Fibroblast of skin of right biceps (primary cell): Measurements from ENCODE around the gene MPHOSPH6.
A peak's percentile ranks its signal among the peaks of the same experiment; 100 is the strongest.
"Not testable (repeated sequence)": the region's sequence is repeated elsewhere in the genome, so short reads cannot be mapped to it uniquely, and the experiment has no call there.

Experiments
- DNase-seq: peaks from one replicate; pipeline ENCODE4 v3.0.0-alpha.2; 2013

MPHOSPH6 gene

GRCh38 chr16:82167670-82168069, 2.4 kb downstream of the MPHOSPH6 start:
- no peak for DNase-seq

- no peak for DNase-seq
Measured at GRCh38 chr16:82160226-82160625, 9.8 kb downstream of the MPHOSPH6 start.

GRCh38 chr16:82157836-82158235, 12.2 kb downstream of the MPHOSPH6 start:
- DNase-seq = no peak

GRCh38 chr16:82157534-82157812, 12.6 kb downstream of the MPHOSPH6 start:
- DNase-seq = no peak

- DNase-seq = no peak
Measured at GRCh38 chr16:82156761-82157533, 13.1 kb downstream of the MPHOSPH6 start.

DNA sequence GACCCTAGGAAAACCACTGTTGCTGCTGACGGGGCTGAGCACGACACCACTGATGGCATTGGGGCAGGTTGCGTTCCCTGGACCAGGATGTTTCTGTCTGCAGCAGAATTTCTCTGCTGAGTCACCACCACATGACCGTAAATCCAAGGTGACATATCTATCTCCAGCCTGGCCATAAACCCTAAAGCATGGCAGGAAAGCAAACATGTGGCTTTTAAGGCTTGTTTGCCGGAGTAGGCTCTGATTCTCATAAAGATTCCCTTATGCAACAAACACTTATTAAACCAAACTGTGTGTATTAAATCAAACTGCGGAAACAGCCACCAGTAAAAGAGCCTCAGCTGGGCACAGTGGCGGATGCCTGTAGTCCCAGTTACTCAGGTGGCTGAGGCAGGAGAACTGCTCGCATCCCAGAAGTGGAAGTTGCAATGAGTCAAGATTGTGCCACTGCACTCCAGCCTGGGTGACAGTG, 17.3 kb downstream of the MPHOSPH6 start:
- no peak for DNase-seq

GRCh38 chr16:82152196-82152595, 17.8 kb downstream of the MPHOSPH6 start:
- DNase-seq = no peak

DNA sequence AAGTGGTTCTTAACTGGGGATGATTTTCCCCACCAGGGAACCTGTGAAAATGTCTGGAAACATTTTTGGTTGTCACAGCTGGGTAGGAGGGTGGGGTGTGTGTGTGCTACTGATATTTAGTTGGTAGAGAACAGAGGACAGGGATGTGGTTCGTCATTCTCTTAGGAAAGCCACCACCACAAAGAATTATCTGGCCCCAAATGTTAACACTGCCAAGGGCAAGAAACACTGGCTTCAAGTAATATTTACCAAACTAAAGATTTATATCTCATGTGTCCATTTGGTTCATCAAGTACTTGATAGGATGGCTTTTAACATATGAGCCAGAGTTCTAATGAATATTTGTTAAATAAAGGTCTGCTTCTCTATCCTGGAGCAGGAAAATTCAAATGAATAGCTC, 19.5 kb downstream of the MPHOSPH6 start:
- no peak for DNase-seq

- peak; percentile 40 for DNase-seq
Measured at GRCh38 chr16:82149536-82149935, 20.5 kb downstream of the MPHOSPH6 start.

GRCh38 chr16:82147546-82147945, 22.5 kb downstream of the MPHOSPH6 start:
- DNase-seq = no peak

DNA sequence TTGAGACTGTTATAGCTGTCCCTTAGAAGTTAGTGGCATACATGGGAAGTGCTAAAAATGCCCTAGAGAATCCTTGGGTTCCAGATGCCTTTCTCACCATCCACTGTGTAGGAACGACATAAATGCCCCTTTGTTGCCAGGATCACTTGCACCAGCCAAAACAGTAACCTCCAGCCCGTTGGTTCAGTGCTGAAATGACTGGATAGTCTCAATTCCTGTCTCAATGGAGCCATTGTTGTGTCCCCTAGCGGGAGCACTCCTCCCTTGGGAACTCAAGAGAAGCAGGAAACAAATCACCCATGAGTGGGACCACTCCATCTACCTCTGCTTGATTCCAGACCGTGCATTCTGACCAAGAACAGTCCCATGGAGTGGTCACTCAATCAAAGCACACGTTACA, 23.1 kb downstream of the MPHOSPH6 start:
- no peak for DNase-seq

DNA sequence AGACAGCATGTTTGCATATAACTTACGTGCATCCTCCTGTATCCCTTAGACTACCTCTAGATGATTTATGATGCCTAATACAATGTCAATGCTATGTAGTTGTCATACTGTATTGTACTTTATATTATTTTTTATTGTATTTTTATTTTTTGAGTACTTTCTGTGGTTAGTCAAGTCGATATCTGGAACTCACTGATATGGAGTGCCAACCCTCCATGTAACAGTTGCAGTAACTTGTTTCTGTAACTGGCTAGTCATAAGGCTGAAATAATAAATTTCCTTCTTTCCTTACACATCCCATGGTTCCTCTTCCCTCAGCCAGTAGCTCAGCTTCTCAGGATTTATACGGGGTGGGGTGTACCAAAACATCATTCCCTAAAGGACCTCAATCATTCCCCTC, 23.5 kb downstream of the MPHOSPH6 start:
- no peak for DNase-seq

DNA sequence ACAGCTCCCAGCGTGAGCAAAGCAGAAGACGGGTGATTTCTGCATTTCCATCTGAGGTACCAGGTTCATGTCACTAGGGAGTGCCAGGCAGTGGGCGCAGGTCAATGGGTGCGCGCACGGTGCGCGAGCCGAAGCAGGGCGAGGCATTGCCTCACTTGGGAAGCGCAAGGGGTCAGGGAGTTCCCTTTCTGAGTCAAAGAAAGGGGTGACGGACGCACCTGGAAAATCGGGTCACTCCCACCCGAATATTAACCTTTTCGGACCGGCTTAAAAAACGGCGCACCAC, 30.8 kb downstream of the MPHOSPH6 start:
- DNase-seq = not testable (repeated sequence)

- DNase-seq = no peak
Measured at GRCh38 chr16:82138478-82139285, 31.3 kb downstream of the MPHOSPH6 start.

DNA sequence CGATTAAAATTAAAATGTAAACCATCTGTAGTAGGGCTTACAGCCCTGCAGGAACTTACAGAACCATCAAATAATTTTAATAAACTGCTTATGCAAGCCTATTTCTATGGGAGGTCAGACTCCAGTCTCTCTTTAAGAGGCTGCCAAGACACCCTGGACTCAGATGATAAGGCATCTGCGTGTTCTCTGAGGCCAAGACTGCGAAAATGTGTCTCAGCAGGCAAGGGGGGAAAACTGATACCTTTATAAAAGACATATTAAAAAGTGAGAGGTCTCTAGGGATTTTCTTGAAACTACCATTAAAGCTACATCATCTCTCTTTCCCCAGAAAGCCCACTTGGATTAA, 32.2 kb downstream of the MPHOSPH6 start:
- no peak for DNase-seq

DNA sequence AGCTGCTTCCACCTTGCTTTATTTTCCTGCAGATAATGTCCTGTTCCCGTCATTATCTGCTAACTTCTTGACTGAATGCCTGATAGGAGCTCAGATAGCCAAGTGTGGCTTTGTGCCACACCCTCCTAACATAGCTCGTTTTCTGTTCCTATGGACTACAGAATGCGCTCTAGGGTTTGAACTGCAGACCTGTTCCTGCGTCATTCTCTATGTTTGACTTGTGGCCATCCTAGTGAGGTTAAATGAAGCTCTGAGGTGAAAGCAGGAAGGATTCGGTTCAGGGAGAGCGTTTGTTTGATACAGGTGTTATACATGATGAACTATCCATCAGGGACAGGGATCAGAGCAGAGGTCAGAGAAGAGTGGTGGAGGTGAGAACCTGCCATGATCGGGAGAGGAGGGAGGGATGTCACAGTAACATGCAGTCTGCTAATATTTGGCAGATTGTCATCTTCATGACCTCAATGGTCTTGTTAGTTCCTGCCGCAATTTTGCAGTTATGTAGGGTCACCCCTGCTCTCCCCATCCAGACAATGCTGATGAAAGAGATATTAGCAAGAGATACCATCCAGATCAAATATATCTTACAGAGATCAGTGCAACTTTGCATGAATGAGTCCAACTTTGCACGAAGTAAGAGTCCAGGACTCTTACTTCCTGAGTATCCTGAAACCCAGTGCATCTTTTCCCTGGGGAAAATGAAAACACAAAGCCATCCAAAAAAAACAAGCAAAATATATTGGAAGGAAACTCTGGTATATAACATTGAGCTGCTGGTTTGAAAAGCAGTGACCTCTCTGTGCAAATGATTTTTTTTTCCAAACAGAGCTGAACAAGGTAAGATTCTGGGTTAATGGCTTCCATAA, 32.8 kb downstream of the MPHOSPH6 start:
- DNase-seq = peak; percentile 11

GRCh38 chr16:82135844-82136243, 34.2 kb downstream of the MPHOSPH6 start:
- no peak for DNase-seq

DNA sequence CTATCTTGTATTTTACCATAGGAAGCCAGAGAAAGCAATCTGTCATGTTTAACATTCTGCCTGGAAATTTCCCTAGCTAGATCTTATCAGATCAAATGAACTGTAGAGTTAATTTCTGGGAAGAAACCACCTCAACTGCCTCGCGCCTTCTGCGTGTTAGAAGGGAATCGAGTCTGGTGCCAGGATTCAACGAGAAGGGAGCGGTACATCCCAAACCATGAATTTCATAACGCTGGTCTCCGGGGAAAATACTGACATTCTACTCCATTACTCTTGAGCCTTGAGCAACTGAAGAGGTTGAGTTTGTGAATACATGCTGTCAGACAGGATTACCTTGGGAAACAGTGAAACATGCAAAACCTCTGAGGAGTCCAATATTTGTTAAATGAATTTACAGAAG, 35.2 kb downstream of the MPHOSPH6 start:
- DNase-seq = no peak

- no peak for DNase-seq
Measured at GRCh38 chr16:82133798-82134197, 36.2 kb downstream of the MPHOSPH6 start.

DNA sequence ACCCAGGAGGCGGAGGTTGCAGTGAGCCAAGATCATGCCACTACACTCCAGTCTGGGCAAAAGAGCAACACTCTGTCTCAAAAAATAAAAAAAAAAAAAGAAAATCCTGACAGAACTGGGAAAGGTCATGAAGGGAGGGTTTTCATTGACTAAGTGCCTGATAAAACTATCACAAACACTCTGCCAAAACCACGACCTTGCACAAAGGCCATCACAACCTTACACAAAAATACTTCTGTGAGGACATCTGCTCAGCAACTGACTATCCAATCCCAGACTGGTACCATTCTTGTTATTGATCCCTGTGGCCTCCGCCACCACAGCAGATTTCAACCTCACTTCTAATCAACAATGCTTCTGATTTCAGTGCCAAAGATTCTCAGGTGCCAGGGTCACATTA, 40.1 kb downstream of the MPHOSPH6 start:
- DNase-seq = no peak

GRCh38 chr16:82124651-82125050, 45.4 kb downstream of the MPHOSPH6 start:
- DNase-seq = no peak

DNA sequence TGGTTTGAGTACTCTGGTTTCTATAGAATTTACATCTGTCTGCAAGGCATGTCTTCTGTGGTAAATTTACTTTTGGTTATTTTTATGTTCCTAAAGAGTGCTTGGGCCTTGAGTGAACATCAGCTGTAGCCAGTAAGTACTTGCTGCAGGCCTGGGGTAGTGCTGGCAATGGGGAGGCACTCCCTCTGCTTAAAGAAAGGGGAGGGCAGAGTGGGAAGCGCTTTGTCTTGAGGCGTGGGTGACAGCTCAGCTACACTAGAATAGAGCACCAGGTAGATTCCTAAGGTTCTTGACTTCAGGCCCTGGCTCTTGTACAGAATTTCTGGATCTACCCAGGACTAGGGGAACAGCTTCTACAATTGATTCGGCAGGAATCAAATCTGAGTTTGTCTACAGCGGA, 50.6 kb downstream of the MPHOSPH6 start:
- DNase-seq = no peak

GRCh38 chr16:82118749-82119148, 51.3 kb downstream of the MPHOSPH6 start:
- DNase-seq = no peak

DNA sequence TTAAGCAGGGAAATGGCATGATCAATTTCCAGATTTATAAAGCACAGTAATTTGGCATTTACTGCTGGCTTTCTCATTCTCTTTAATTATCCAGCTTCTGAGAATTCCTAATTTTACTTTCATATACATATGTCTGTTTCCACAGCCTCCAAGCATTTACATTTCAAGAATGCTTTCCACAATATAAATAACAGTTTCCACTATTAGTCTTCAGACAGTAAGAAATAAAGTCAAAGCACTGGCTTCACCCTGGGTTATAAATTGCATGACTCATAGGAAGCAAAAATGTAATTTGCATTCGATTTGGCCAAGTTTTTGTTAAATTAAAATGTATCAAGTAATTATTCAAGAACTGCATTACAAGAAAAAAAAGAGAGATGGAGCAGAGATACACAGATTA, 53.5 kb downstream of the MPHOSPH6 start:
- DNase-seq = no peak
